OCI-LY7 (cell line): ENCODE measurements around the gene DGKZ. TPM values are rescaled to one million over a fixed set of nuclear protein-coding genes. Genes with fewer than 3 reads are reported as not detected.

Experiments used
- BruUV-seq: library from RNA; stranded (reverse); fragments of 400-500 nt; replicated peaks from 2 replicates; lab custom pipeline; 2021; lab: Mats Ljungman, UMichigan
- CTCF ChIA-PET: fragments of 300-600 bp; sonication (Branson Sonifier 250); formaldehyde crosslinking; loops from one replicate; lab custom pipeline; 2022; ENCODE audit warnings: antibody characterized with exemption; ENCODE audit not compliant: unreplicated experiment; lab: Charles Lee
- POLR2A ChIA-PET: fragments of 300-600 bp; sonication (Branson Sonifier 250); formaldehyde crosslinking; loops from one replicate; lab custom pipeline; 2022; ENCODE audit warnings: antibody characterized with exemption; lab: Charles Lee
- DNase-seq: peaks from one replicate; pipeline ENCODE4 v3.0.0-alpha.2; 2015; ENCODE audit warnings: low spot score
- H2AFZ ChIP-seq: fragments of 200-600 bp; sonication (generic), shearing (Covaris generic); 2 replicates; pipeline ENCODE4 v1.6.1; 2014; ENCODE audit warnings: mild to moderate bottlenecking, antibody characterized with exemption, low read length, moderate library complexity
- H3K27ac ChIP-seq: fragments of 200-600 bp; sonication (generic); 2 replicates; pipeline ENCODE4 v1.5.1; 2014; ENCODE audit warnings: mixed run types, low read depth, mild to moderate bottlenecking, moderate library complexity, low read length, inconsistent platforms; ENCODE audit not compliant: poor library complexity, severe bottlenecking
- H3K36me3 ChIP-seq: fragments of 200-600 bp; sonication (generic); 2 replicates; pipeline ENCODE4 v1.6.1; 2014; ENCODE audit warnings: mild to moderate bottlenecking, antibody characterized with exemption, low read length, moderate library complexity, mixed read lengths; ENCODE audit not compliant: insufficient read depth
- H3K4me1 ChIP-seq: fragments of 200-600 bp; sonication (generic); 2 replicates; pipeline ENCODE4 v1.5.1; 2014; ENCODE audit warnings: mild to moderate bottlenecking, low read length; ENCODE audit not compliant: insufficient read depth, poor library complexity, severe bottlenecking
- H3K4me2 ChIP-seq: fragments of 200-600 bp; sonication (generic); 2 replicates; pipeline ENCODE4 v1.6.1; 2014; ENCODE audit warnings: mild to moderate bottlenecking, low read length
- H3K4me3 ChIP-seq: fragments of 200-600 bp; sonication (generic); 2 replicates; pipeline ENCODE4 v1.5.1; 2014; ENCODE audit warnings: mild to moderate bottlenecking, low read depth, low read length; ENCODE audit not compliant: poor library complexity, severe bottlenecking
- H3K79me2 ChIP-seq: fragments of 200-600 bp; sonication (generic); 2 replicates; pipeline ENCODE4 v1.6.1; 2016; ENCODE audit warnings: low read depth, mild to moderate bottlenecking, low read length, moderate library complexity, mixed read lengths; ENCODE audit not compliant: insufficient read depth
- H3K9me2 ChIP-seq: fragments of 200-600 bp; sonication (generic); 2 replicates; pipeline ENCODE4 v1.6.1; 2016; ENCODE audit warnings: mild to moderate bottlenecking, low read length, mixed read lengths; ENCODE audit not compliant: insufficient read depth
- H3K9me3 ChIP-seq: fragments of 200-600 bp; sonication (generic); 2 replicates; pipeline ENCODE4 v1.6.1; 2014; ENCODE audit warnings: mild to moderate bottlenecking, mixed run types, low read length, mixed read lengths
- H4K20me1 ChIP-seq: fragments of 200-600 bp; sonication (generic); 2 replicates; pipeline ENCODE4 v1.6.1; 2014; ENCODE audit warnings: mild to moderate bottlenecking, antibody characterized with exemption, low read length, moderate library complexity, mixed read lengths; ENCODE audit not compliant: insufficient read depth
- CTCF ChIP-seq: fragments of 200-600 bp; sonication (generic); conservative IDR thresholded peaks from 2 replicates; pipeline ENCODE4 v1.5.1; 2014; ENCODE audit warnings: mild to moderate bottlenecking, antibody characterized with exemption, low read length, moderate library complexity, mixed read lengths
- EZH2phosphoT487 ChIP-seq: fragments of 200-600 bp; sonication (generic); IDR thresholded peaks from 2 replicates; pipeline ENCODE4 v1.6.1; 2018; ENCODE audit warnings: low read depth, borderline replicate concordance, mild to moderate bottlenecking, mixed run types, antibody characterized with exemption, low read length, moderate library complexity, mixed read lengths
- intact Hi-C: fragments of 100-400 bp; cut with micrococcal nuclease; formaldehyde crosslinking; loops from one replicate; pipeline ENCODE4 v1.10.0; 2022; ENCODE audit not compliant: unreplicated experiment
- total RNA-seq, 2 experiments: library from RNA; depleted of rRNA in 1 of 2; stranded (reverse); fragments of >200 nt in 1 of 2; shearing (Covaris generic) in 1 of 2; gene quantifications; 2 replicates each; pipeline ENCODE4 v1.2.3, GENCODE V29; 2014 to 2022

Gene DGKZ
- total RNA-seq, 2 experiments from 2014 or later: 134 to 141 TPM

DNA sequence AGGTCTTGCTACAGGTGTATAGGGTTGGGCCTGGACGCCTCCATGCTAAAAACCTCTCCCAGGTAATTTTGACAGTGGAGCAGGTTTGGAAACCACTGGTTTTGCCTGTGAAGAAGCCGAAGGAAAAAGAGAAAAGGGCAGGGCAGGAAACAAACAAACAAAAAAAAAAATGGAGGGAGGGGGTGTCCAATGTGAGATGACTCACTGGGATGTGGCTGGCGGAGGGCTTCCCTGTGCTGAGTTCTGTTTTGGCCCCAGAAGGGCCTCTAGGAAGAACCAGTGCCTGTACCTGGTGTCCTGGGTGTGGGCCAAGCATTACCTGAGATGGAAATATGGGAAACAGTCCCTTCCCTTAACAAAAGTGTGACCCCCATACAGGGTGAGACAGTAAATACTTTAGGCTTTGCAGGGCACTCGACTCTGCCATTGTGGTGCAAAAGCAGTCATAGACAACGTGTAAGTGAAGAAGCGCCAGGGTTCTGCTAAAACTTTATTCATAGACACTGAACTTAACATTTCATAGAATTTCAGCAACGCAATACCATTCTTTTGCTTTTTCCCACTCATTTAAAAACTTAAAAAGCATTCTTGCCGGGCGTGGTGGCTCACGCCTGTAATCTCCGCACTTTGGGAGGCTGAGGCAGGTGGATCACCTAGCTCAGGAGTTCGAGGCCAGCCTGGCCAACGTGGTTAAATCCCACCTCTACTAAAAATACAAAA lies 9.5 kb upstream of the DGKZ start:
- no TSS peak for BruUV-seq
- POLR2A ChIA-PET: no interaction called here
- Histone ChIP-seq H3K36me3 (no peaks in the 10 kb centered on the region), H3K9me3 (no peaks in the 10 kb centered on the region), H3K4me1 (peaks cover 9% of the 10 kb centered on the region), H3K9me2 (no peaks in the 10 kb centered on the region), H4K20me1 (no peaks in the 10 kb centered on the region), H3K4me3 (no peak overlapping the region), H3K27ac (no peak overlapping the region), H3K79me2 (no peaks in the 10 kb centered on the region), H2AFZ (no peak overlapping the region), H3K4me2 (no peak overlapping the region)
- CTCF ChIA-PET: no interaction called here
- TF ChIP-seq CTCF (no peak), EZH2phosphoT487 (no peak)
- DNase-seq: no peak
- intact Hi-C loops: no loop called here

DNA sequence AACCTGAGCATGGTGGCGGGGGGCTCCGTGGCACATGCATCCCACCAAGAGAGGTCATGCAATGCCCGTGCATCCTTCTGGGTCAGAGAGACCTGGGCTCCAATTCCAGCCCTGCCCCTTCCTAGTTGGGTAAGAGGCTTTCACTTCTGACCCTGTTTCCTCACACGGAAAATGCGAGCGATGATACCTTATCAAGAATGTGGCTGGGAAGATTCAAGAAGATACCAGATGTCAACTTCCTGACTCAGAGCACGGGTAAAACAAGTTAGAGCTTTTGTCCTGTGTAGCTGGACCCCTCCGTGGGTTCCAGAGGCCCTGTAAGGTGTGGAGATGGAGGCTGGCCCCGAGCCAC lies 8.7 kb upstream of the DGKZ start:
- peaks cover 8% of the 10 kb centered on the region for H3K4me1 ChIP-seq
- H2AFZ ChIP-seq: no peak overlapping the region
- no TSS peak for BruUV-seq

More for the DNA sequence above, 8.7 kb upstream of the DGKZ start:
- Histone ChIP-seq H3K36me3 (no peaks in the 10 kb centered on the region), H3K9me3 (no peaks in the 10 kb centered on the region), H3K27ac (no peak overlapping the region), H3K4me2 (no peak overlapping the region), H3K4me3 (no peak overlapping the region), H3K79me2 (no peaks in the 10 kb centered on the region), H4K20me1 (no peaks in the 10 kb centered on the region), H3K9me2 (no peaks in the 10 kb centered on the region)
- ChIA-PET POLR2A (interaction anchor here (0.6 kb wide), 1 partner anchor 103 kb away, joined by 4 read pairs; no protein-coding TSS in a partner anchor), CTCF (no interaction called here)
- no peak for DNase-seq
- intact Hi-C loops: no loop called here
- TF ChIP-seq CTCF: no peak
- TF ChIP-seq EZH2phosphoT487: no peak
